HepG2 (cell line): ENCODE results near the gene ZNF287. TPM values are rescaled to one million over a fixed set of nuclear protein-coding genes. Genes with fewer than 3 reads are reported as not detected.

Experiments
- ARID3A ChIP-seq: IDR thresholded peaks from 2 replicates; pipeline ENCODE4 v1.6.1; 2012; ENCODE audit warnings: low read depth, low read length, improper control_type of control experiment
- BRCA1 ChIP-seq: sonication (generic); formaldehyde crosslinking; IDR thresholded peaks from 2 replicates; pipeline ENCODE4 v1.4.0; 2020; ENCODE audit warnings: missing genetic modification reagents
- EHMT2 ChIP-seq: fragments of 200-600 bp; sonication (generic); IDR thresholded peaks from 2 replicates; pipeline ENCODE4 v1.7.0; 2017; ENCODE audit warnings: antibody characterized with exemption, low read depth, low read length, borderline replicate concordance
- FOXJ3 ChIP-seq: sonication (generic); formaldehyde crosslinking; IDR thresholded peaks from 2 replicates; pipeline ENCODE4 v1.4.0; 2020; ENCODE audit warnings: missing genetic modification reagents, mild to moderate bottlenecking, borderline replicate concordance
- GLI4 ChIP-seq: sonication (generic); formaldehyde crosslinking; IDR thresholded peaks from 2 replicates; pipeline ENCODE4 v1.5.1; 2020; ENCODE audit warnings: missing genetic modification reagents, mild to moderate bottlenecking, moderate library complexity, borderline replicate concordance
- KDM5B ChIP-seq: sonication (generic); formaldehyde crosslinking; IDR thresholded peaks from 2 replicates; pipeline ENCODE4 v1.4.0; 2020; ENCODE audit warnings: missing genetic modification reagents, mild to moderate bottlenecking, borderline replicate concordance
- NR0B2 ChIP-seq: sonication (generic); formaldehyde crosslinking; IDR thresholded peaks from 2 replicates; pipeline ENCODE4 v1.4.0; 2020; ENCODE audit warnings: mild to moderate bottlenecking, missing genetic modification reagents
- NR3C1 ChIP-seq: sonication (generic); formaldehyde crosslinking; IDR thresholded peaks from 2 replicates; pipeline ENCODE4 v1.4.0; 2020; ENCODE audit warnings: missing genetic modification reagents
- PRDM15 ChIP-seq: sonication (generic); formaldehyde crosslinking; IDR thresholded peaks from 2 replicates; pipeline ENCODE4 v1.4.0; 2020; ENCODE audit warnings: missing genetic modification reagents
- RBAK ChIP-seq: sonication (generic); formaldehyde crosslinking; IDR thresholded peaks from 2 replicates; pipeline ENCODE4 v1.5.1; 2020; ENCODE audit warnings: mild to moderate bottlenecking, missing genetic modification reagents
- TRIM22 ChIP-seq: fragments of 450-650 bp; IDR thresholded peaks from 2 replicates; pipeline ENCODE4 v1.6.1; 2017
- ZFYVE20 ChIP-seq: sonication (generic); formaldehyde crosslinking; IDR thresholded peaks from 2 replicates; pipeline ENCODE4 v1.8.0; 2023; ENCODE audit warnings: low read depth, mild to moderate bottlenecking, moderate library complexity, missing genetic modification reagents, borderline replicate concordance
- ZNF275 ChIP-seq: sonication (generic); formaldehyde crosslinking; IDR thresholded peaks from 2 replicates; pipeline ENCODE4 v1.8.0; 2022; ENCODE audit warnings: missing genetic modification reagents, mild to moderate bottlenecking, inconsistent platforms, borderline replicate concordance
- ZNF362 ChIP-seq: sonication (generic); formaldehyde crosslinking; IDR thresholded peaks from 2 replicates; pipeline ENCODE4 v1.4.0; 2020; ENCODE audit warnings: missing genetic modification reagents, mild to moderate bottlenecking, borderline replicate concordance
- ZNF572 ChIP-seq: sonication (generic); formaldehyde crosslinking; IDR thresholded peaks from 2 replicates; pipeline ENCODE4 v1.5.1; 2020; ENCODE audit warnings: mild to moderate bottlenecking, missing genetic modification reagents
- ZSCAN5A ChIP-seq: sonication (generic); formaldehyde crosslinking; IDR thresholded peaks from 2 replicates; pipeline ENCODE4 v1.8.0; 2022; ENCODE audit warnings: mild to moderate bottlenecking, missing genetic modification reagents, borderline replicate concordance
- polyA plus RNA-seq, 8 experiments: library from polyadenylated mRNA; depleted of rRNA in 3 of 8; stranded (reverse) in 7 of 8; unstranded in 1 of 8; fragments of >200 nt; fragmentation: Illumina TruSeq in 4 of 8; extraction: Trizol in 4 of 8; gene quantifications; 2 replicates each; pipeline versions ENCODE4 v1.2.1 to v1.2.3, GENCODE V29; 2011 to 2016; ENCODE audit warnings: low read depth in 4 of 8, missing spikeins in 1 of 8, mixed read lengths in 1 of 8; ENCODE audit not compliant: insufficient read depth in 1 of 8
- total RNA-seq, 5 experiments: library from RNA; depleted of rRNA; stranded (reverse); fragments of >200 nt; fragmentation: Illumina TruSeq; extraction: Trizol; gene quantifications; 2 replicates each; pipeline ENCODE4 v1.2.3, GENCODE V29; 2016; ENCODE audit warnings: low read depth in 1 of 5

ZNF287 gene
- total and polyA plus RNA-seq, 2 of the 13 experiments (the other 11 are each of a cell fraction or from before 2014, with no cell fraction given) = 0.21 TPM; not detected in 1

GRCh38 chr17:16589097-16589969, 20.3 kb upstream of the ZNF287 start (continued):
- TF ChIP-seq NR3C1 (no peak), BRCA1 (CRISPR knock-in tag) (no peak), NR0B2 (CRISPR knock-in tag) (no peak), ZSCAN5A (CRISPR knock-in tag) (no peak), EHMT2 (no peak), ZNF572 (CRISPR knock-in tag) (peak; percentile 97), ZNF275 (CRISPR knock-in tag) (no peak), ZNF362 (CRISPR knock-in tag) (no peak), KDM5B (CRISPR knock-in tag) (peak; percentile 85), TRIM22 (no peak), ZFYVE20 (no peak), RBAK (no peak), FOXJ3 (CRISPR knock-in tag) (no peak), ARID3A (no peak), PRDM15 (CRISPR knock-in tag) (no peak), GLI4 (no peak)
